GM19240 (cell line): ENCODE results near the gene HSPG2.
"Not testable (repeated sequence)": the region's sequence is repeated elsewhere in the genome, so short reads cannot be mapped to it uniquely, and the experiment has no call there.

ENCODE experiments used
- DNase-seq: peaks from one replicate; pipeline ENCODE4 v3.0.0; 2011; ENCODE audit warnings: low spot score; ENCODE audit not compliant: insufficient read length

HSPG2 gene

DNA sequence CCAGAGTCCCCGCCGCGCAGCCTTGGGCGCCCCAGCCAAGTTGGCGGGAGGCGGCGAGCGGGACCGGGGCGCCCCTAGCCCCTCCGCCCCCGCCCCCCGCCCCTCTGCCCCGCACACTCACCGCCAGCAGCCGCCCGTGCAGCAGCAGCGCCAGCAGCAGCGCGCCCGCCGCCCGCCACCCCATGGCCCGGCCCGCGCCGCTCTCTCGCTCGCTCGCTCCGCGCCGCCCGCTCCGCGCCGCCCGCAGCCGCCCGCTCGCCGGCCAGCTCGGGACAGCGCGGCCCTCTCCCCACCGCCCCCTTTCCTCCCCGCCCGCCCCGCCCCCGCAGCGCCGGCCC, at the start of gene HSPG2:
Gene HSPG2, minus strand, starts transcription at position 277 of the 338 bp plus-strand sequence. Its CDS starts 93 bp downstream, at position 184.
- DNase-seq: no peak

DNA sequence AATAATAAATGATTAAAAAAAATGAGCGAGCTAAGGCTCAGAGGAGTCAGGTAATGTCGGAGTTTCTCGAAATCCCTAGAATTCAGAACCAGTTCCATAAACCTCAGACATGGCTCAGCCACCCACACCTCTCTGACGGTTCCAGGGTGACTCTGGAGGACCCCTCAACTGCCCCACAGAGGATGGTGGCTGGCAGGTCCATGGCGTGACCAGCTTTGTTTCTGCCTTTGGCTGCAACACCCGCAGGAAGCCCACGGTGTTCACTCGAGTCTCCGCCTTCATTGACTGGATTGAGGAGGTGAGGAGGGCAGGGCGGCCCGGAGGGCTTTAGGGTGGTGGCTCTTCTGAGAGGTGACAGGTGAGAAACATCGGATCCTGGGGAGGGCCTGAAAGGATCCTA, 49.3 kb upstream of the HSPG2 start:
- DNase-seq: not testable (repeated sequence)

DNA sequence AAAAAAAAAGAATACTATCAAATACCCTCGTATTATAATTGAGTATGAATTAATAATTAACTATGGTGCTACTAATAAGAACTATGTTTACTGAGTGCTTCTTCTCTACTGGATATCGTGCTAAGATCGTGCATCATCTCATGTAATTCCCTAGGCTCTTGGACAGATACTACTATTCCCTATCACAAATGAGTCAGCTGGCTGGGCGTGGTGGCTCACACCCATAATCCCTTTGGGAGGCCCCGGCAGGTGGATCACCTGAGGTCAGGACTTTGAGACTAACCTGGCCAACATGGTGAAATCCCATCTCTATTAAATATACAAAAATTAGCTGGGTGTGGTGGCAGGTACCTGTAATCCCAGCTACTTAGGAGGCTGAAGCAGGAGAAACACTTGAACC, 48.8 kb upstream of the HSPG2 start:
- not testable (repeated sequence) for DNase-seq

DNA sequence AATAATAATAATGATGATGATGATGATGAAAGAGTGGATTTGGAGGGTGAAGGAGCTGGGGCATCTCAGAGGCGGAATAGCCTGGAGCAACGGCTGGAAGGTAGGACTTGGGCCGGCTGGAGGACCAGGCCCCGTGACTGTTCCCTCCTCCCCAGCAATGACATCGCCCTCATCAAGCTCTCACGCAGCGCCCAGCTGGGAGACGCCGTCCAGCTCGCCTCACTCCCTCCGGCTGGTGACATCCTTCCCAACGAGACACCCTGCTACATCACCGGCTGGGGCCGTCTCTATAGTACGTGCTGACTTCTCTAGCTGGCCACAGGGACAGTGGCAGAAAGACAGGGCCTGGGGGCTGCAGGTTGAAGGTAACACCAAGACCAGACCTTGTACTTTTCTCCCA, 46.4 kb upstream of the HSPG2 start:
- not testable (repeated sequence) for DNase-seq

DNA sequence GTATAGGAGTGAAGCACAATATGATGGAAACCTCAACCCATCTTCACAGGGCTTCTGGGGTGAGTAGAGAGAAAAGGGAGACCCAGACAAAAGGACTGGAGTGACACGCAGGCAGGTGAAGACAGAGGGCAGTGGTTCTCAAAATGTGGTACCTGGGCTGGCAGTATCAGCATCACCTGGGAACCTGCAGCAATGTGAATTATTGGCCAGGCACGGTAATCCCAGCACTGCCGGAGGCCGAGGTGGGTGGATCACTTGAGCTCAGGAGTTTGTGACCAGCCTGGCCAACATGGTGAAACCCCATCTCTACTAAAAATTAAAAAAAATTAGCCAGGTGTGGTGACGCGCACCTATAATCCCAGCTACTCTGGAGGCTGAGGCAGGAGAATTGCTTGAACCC, 45.0 kb upstream of the HSPG2 start:
- DNase-seq: not testable (repeated sequence)

DNA sequence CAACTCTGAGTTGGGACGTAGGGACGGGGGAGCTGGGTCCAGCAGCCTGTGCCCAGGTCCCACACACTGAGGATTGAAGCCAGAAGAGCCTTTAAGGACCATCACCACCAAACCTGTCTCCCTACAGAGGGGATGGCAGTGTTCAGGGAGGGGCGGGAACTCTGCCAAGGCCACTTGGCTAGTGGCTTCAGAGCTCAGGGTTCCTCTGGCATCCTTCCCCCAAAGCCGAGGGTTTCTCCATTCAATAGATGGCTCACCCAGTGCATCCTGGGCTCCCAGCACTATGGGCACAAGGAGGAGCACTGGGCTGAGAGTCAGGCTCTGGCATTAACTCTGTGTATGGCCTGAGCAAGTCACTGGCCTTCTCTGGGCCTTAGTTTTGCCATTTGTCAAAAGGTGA, 44.1 kb upstream of the HSPG2 start:
- not testable (repeated sequence) for DNase-seq

DNA sequence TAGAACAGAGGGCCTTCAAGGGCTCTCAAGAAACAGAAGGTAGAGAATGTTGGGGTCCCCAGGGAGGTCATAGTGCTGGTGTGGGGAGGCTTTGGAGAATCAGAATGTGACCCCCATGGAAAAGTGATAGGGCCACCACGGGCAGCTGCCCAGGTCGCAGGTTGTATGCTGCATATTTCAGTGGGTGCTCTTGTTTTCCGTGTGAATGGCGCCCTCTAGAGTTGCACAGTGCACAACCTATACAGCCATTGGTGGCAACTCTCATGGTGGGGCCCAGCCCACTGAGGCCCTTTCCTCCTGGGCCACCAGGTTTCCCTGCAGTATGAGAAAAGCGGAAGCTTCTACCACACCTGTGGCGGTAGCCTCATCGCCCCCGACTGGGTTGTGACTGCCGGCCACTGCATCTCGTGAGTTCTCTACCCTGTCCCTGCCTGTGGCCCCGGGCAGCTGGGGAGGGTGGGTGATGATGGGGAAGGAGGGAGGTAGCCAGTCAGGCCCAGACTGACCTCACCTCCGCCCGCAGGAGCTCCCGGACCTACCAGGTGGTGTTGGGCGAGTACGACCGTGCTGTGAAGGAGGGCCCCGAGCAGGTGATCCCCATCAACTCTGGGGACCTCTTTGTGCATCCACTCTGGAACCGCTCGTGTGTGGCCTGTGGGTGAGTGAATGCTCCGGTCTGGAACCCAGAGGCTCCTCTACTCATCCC, 43.6 kb upstream of the HSPG2 start:
- not testable (repeated sequence) for DNase-seq

DNA sequence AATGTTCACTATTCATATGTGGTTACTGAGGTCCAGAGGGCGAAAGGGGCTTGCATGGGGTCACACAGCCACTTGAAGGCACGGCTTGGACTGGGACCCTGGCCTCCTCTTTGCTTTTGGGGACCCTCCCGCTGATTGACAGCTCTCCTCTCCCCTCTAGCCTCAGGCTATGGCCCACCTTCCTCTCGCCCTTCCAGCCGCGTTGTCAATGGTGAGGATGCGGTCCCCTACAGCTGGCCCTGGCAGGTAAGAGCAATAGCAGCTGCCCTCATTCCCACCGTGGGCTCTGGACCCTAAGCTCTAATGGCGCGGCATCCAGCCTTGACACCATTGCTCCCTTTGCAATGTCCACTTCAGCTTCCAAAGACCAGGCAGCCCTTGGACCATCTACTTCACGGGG, 41.1 kb upstream of the HSPG2 start:
- not testable (repeated sequence) for DNase-seq

DNA sequence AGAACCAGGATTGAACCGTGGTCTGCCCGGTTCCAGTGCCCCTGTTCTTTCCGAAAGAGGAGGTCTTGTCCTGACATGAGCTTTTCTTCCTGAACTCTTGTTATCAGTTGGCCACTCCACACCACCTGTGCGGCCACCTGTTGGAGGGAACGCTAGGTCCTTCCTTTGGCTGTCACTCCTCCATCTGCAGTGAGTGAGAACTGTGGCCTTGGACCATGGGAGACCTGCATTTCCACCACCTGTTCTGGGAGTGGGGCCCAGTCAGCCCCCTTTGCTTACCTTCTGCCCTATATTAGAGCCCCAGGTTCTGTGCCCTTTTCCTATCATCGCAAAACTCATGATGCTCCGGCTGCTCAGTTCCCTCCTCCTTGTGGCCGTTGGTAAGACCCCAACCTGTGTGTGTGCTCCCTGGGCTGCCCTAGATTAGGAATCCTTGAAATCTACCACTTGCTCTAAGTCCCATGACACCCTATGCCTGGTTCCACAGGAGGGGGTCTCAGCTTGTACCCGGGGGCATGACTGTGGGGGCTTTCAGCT, 39.7 kb upstream of the HSPG2 start, which contains the start of gene CELA3B:
Gene CELA3B, plus strand, starts transcription at position 320 of the 537 bp plus-strand sequence. Its CDS starts 18 bp downstream, at position 338.
- DNase-seq: not testable (repeated sequence)

DNA sequence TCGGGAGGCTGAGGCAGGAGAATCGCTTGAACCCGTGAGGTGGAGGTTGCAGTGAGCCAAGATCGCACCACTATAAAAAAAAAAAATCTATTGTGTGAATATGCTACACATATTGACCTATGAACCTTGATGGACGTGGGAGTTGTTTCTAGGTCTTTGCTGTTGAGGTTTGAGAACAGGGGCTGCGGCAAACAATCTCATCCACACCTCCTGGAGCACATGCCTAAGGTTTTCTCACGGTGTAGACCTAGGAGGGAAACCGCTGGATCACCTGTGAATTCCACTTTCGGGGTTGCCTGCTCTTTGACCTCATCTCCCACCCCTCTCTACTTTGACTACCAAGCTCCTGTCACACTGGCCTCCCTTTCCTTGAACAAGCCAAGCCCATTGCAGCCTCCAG, 38.2 kb upstream of the HSPG2 start:
- not testable (repeated sequence) for DNase-seq

DNA sequence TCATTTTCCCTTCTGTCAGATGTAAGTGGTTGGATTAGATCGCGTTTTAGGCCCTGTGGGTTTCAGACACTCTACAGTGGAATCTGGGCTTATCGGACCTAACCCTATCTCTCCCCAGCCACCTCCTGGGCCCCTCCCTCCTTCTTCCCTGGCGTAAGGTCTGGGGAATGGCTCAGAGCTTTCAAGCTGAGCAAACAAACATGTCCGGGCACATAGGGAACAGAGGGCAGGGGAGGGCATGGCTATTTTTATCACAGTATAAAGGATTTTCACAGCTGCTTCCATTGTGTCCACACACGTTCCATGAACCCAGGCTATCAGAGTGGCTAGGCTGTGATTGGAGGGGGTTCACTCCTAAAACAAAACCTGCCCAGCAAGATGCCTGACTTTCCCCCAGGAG, 37.6 kb upstream of the HSPG2 start:
- not testable (repeated sequence) for DNase-seq

DNA sequence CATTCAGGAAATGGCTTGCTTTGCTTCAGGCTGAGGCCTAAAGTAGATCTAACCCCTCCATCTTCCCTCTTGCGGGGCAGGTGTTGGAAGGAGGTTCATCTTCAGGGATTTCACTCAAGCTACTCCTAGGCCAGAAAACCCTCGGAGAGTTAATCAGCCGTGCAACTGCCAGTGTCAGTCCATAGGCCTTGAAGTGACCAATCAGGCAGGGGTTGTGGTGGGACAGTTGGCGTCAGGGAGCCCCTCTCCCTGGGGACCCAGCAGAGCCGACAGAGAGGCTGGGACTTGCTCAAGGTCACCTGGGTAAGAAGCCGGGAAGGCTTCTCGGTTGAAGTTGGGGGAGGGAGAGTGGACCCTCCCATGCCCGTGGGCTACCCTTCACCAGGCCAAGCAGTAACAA, 36.8 kb upstream of the HSPG2 start:
- not testable (repeated sequence) for DNase-seq

DNA sequence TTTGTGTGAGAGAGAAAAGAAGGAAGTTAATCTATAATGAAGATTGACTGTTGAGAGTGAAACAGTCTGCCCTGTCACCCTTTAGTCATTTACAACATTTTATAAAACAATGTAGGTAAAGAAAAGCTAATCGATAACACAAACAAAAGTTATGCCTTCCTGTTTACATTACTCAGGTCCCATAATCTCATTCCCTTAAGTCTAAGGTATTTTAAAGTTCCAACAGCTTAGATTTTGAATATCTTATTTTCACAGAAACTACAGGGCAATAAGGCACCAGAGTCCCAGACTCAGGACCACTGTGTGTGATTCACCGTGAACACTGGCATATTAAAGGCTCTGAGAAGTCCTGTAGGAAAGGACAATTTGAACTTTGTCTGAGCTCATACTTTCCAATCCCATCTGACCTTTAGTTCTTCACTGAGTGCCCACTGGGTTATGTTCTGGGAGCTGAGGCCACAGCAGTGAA, 35.9 kb upstream of the HSPG2 start:
- DNase-seq: not testable (repeated sequence)

DNA sequence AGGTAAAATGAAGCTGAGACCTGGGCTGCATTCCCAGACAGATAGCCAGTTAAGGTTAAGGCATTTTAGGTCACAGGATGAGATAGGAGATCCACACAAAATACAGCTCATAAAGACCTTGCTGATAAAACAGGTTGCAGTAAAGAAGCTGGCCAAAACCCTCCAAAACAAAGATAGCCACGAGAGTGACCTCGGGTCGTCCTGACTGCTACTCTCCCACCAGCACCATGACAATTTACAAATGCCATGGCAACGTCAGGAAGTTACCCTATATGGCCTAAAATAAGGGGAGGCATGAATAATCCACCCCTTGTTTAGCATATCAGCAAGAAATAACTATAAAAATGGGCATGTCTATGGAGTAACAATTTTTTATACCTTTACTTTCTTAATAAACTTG, 33.4 kb upstream of the HSPG2 start:
- DNase-seq: not testable (repeated sequence)

DNA sequence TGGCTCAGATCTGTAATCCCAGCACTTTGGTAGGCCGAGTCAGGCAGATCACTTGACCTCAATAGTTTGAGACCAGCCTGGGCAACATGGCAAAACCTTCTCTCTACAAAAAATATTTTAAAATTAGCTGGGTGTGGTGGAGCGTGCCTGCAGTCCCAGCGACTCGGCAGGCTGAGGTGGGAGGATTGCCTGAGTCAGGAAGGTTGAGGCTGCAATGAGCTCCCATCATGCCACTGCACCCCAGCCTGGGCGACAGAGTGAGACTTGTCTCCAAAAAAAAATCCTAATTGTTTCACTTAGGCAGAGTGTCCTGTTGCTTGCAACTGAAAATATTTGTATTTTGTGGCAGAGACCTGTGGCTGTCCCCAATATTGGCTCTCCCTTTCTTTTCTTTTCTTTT, 32.0 kb upstream of the HSPG2 start:
- not testable (repeated sequence) for DNase-seq

DNA sequence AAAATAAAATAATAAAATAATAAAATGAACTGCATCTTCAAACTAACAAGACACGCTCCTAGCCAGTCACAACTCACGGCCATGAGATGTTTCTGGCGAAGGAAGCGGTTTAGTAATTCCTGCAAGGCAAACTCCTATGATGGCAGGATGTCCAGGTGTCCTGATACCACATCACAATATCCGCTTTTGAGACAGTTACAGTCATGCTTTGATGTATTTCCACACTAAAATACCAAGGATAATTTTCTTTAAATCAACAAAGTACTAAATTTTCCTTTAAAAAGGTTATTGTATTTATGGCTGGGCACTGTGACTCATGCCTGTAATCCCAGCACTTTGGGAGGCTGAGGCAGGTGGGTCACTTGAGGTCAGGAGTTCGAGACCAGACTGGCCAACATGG, 30.1 kb upstream of the HSPG2 start:
- not testable (repeated sequence) for DNase-seq

DNA sequence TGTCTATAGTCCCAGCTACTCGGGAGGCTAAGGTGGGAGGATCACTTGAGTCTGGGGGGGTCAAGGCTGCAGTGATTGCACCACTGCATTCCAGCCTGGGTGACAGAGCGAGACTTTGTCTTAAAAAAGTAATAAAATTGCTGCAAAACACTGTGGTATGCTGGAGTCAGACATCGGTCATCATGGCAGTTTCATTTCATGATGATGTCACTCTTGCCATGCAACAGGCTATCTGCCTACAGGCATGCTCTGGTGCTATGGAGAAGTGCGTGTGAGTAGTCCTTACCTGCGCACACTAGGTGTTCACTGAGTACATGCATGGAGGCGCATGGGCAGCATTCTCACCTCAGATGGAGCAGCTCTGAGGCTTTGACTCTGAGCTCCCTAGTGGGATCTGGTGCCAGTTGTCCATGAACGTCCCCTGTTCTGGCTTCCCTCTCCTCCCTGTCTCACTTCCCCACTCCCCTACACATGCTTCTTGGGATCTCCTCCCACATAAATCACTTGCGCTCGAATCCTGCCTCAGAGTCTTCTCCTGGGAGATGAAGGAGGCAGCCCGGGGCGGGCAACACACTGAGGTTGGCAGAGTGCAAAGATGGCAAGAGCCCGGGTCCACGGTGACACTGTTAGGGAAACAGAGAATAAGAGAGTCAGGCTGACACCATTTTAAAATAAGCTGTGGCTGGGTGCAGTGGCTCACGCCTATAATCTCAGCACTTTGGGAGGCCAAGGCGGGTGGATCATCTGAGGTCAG, 29.3 kb upstream of the HSPG2 start:
- no peak for DNase-seq

DNA sequence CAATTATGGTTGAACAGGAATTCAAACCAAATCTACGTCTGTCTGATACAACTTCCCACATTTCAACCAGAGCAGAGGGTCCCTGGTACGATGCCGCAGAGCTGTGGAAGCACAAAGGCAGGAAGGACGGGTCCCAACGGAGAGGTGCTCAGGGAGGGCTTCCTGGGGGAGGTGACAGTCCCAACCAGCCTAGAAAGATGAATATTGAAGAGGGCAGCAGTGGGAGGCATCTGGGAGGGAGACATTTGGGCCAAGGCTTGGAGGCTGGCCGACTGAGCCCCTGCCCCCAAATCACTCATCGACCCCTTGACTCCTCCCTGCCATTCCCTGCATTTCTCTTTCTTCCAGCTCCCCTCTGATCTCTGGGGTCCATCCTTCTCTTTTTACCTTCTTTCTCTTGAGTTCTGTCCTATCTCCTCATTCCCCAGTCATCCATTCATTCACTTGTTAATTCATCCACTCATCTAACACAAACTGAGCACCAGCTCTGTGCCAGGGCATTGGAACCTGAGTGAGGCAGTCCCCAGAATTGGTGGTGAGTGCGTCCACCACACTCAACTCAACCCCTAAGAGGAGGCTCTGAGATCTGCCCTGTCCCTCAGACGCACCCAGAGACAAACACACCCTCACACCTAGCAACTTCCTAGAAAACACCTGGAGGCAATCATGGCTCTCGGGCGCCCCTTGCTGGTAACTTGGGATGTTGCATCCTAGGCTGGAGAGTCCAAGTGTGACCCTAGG, 26.5 kb upstream of the HSPG2 start:
- peak; percentile 76 for DNase-seq

DNA sequence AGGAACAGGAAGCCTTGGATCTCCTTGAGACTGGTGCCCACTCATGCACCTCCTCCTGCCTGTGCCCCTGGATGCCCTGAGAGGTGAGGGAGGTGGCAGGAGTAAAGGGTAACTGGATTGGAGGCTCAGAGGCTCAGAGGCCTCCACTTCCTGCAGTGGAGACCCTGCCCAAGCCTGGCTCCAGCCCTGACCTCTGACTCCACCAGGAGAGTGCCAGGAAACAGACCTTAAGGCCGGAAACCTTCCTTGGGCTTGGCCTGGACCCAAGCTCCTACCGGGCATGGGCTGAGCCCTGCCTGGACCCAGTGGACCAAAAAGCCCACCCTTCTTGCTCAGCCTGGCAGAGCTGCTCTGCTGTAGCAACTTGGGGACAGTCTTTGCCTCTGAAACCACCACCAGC, 24.7 kb upstream of the HSPG2 start:
- no peak for DNase-seq

DNA sequence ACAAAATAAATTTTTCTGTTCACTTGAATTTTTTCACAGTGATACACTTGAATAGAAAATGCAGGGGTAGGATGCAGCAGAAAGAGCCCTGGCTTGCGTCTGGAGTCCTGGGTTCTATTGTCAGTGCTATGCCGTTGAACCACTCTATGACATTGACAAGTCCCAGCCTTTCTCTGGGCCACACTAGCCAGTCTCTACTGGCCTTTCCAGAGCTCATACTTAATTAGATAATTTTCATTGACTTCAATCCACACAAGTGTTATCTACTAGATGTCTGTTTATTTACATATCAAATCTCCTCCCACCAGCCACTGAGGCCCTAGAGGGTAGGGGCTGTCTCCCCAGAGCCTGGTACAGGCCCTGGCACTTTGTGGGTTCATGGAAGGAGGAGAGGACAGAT, 24.2 kb upstream of the HSPG2 start:
- no peak for DNase-seq

DNA sequence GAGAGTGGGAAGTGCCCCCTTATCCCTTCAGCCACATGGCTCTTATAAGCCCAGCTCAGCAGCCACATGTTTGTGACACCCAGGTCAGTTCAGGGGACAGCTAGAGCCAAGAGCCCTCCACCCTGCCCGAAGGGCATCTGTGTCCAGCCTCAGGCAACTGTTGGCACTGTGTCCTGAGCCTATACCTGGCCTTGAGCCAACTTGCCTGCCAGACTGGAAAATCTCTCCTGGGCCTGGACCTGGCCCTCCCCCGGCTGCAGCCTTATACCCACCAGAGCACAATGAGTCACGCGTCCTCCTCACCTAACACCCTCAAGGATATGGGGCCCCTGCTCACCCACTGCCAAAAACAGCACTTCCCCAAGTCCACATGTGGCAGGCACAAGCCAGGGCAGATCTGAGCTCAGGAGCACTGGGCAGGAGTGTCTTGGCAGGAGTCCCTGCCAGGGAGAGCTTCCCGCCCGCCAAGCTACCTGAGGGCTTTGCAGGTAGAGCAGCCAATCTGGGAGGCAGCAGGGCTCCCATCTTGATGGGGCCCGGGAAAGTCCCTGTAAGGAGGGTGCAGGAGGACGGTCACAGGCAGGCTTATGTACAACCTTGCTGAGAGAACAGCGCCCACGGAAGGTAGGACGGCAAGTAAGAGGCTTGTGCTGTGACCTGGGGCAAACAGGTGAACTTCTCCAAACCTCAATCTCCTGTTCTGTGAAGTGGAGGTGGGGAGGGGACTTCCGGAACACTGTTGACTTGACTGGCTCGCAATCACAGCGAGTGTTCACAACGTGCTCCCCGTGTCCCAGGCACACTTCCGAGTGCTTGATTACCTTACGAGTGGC, 19.8 kb upstream of the HSPG2 start:
- DNase-seq: no peak
